ENCODE data around the gene STK11IP.

Gene STK11IP

DNA sequence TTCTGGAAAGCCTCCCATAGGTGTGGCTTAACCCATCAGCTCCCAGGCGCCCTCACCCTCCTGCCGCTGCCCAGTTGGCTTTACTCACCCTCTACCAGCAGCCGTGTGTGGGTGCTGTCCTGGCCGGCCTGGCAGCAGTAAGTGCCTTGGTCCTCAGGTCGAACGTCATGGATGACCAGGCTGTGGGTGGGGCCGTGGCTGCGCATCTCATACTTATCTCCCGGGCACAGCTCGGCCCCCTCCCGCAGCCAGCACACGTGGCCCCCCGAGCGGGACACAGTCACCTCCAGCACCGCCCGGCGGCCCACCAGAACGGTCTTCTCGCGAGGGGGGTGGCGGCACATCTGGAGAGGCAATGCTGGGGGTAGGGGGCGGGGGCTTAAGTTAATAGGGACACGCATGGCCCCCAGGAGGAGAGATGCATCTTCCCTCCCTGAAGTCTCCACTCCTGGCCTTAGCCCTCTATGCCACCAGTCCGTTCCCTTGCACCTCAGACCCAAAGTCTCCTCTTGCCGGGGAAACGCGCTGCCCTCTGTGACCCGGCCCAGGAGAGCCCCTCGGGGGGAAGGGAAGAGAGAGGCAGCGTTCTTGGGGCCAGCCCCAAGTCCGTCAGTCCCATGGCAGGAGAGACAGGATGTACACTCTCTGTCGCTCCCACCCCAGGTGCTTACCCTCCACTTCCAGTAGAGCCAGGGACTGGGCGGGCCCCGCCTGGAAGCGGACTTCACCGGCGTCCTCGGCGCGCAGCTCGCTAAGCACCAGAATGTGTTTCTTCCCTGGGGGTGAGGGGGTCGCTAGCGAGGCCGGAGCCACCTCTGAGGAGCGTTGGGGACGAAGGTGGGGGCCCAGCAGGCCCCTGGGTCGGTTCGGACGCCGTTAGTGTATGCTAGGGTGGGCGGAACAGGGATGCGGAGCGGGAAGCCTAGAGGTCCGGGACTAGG is 45.9 kb upstream of the STK11IP start:
- Histone ChIP-seq H3K36me3 (ENCODE audit: control insufficient read depth, low read length) (no peaks in the 10 kb centered on the region), H3K27me3 (ENCODE audit: control insufficient read depth, low read length) (no peaks in the 10 kb centered on the region), H3K27ac (ENCODE audit: low read depth, low read length) (no peak overlapping the region), H3K79me2 (ENCODE audit: control insufficient read depth, low read length) (no peaks in the 10 kb centered on the region), H3K9me3 (ENCODE audit: control insufficient read depth, insufficient read depth, low read length) (no peaks in the 10 kb centered on the region), H3K4me3 (ENCODE audit: low read length) (no peak overlapping the region), H3K9me2 (replicated peaks; ENCODE audit: control insufficient read depth, low read length) (no peaks in the 10 kb centered on the region), H4K20me1 (ENCODE audit: control insufficient read depth, insufficient read depth, low read depth, low read length) (no peaks in the 10 kb centered on the region), H3F3A (ENCODE audit: control insufficient read depth, insufficient read depth) (no peaks in the 10 kb centered on the region), H3K4me2 (ENCODE audit: low read length) (no peak overlapping the region), H3K4me1 (ENCODE audit: control insufficient read depth, low read length) (no peaks in the 10 kb centered on the region)
- no peak for TF ChIP-seq EZH2phosphoT487 (IDR thresholded peaks at IDR 0.05; ENCODE audit: borderline replicate concordance, low read length)
- TF ChIP-seq, protein P1, sequence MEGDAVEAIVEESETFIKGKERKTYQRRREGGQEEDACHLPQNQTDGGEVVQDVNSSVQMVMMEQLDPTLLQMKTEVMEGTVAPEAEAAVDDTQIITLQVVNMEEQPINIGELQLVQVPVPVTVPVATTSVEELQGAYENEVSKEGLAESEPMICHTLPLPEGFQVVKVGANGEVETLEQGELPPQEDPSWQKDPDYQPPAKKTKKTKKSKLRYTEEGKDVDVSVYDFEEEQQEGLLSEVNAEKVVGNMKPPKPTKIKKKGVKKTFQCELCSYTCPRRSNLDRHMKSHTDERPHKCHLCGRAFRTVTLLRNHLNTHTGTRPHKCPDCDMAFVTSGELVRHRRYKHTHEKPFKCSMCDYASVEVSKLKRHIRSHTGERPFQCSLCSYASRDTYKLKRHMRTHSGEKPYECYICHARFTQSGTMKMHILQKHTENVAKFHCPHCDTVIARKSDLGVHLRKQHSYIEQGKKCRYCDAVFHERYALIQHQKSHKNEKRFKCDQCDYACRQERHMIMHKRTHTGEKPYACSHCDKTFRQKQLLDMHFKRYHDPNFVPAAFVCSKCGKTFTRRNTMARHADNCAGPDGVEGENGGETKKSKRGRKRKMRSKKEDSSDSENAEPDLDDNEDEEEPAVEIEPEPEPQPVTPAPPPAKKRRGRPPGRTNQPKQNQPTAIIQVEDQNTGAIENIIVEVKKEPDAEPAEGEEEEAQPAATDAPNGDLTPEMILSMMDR (IDR thresholded peaks at IDR 0.05; ENCODE audit: low read depth, low read length, poor library complexity, severe bottlenecking) = no peak

DNA sequence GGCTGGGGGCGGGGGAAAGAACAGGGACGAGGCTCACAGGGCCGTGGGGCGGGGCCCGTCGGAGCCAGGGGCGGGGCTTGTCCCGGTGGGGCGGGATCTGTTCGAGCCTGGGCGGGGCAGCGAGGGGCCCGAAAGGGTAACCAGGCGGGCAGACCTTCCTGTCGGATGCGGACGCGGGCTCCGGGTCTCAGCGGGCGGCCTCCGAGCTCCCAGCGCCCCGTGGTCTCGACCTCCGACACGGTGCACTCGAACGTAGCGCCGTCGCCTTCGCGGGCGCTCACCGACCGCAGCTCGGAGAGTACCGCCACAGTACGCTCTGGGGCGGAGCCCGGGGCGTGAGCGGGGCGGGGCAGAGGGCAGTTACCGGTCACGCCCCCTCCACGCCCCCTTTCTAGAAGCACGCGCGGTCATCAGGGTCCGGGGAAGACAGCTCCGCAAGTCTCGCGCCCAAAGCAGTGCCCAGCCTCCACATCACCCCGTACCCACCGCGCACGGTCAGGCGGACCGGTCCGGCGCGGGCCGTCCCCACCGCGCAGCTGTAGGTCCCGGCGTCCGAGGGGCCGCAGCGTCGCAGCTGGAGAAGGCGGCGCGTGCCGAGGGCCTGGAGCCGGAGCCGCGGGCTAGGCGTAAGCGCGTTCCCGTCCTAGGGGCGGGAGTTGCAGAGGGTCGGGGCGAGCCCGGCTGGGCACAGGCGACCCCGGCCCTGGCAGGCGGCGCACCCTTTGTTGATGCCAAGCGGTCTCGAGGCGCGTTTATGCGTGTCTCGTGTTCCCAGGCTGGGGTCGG is 45.1 kb upstream of the STK11IP start:
- H3K4me2 ChIP-seq (ENCODE audit: low read length) = no peak overlapping the region
- H3F3A ChIP-seq (ENCODE audit: control insufficient read depth, insufficient read depth) = no peaks in the 10 kb centered on the region
- H3K4me3 ChIP-seq (ENCODE audit: low read length) = no peak overlapping the region
- no peaks in the 10 kb centered on the region for H3K9me3 ChIP-seq (ENCODE audit: control insufficient read depth, insufficient read depth, low read length)
- H3K36me3 ChIP-seq (ENCODE audit: control insufficient read depth, low read length) = no peaks in the 10 kb centered on the region
- H4K20me1 ChIP-seq (ENCODE audit: control insufficient read depth, insufficient read depth, low read depth, low read length) = no peaks in the 10 kb centered on the region
- H3K79me2 ChIP-seq (ENCODE audit: control insufficient read depth, low read length) = no peaks in the 10 kb centered on the region
- no peaks in the 10 kb centered on the region for H3K9me2 ChIP-seq (replicated peaks; ENCODE audit: control insufficient read depth, low read length)
- no peaks in the 10 kb centered on the region for H3K4me1 ChIP-seq (ENCODE audit: control insufficient read depth, low read length)
- H3K27me3 ChIP-seq (ENCODE audit: control insufficient read depth, low read length) = no peaks in the 10 kb centered on the region
- no peak overlapping the region for H3K27ac ChIP-seq (ENCODE audit: low read depth, low read length)
- no peak for TF ChIP-seq EZH2phosphoT487 (IDR thresholded peaks at IDR 0.05; ENCODE audit: borderline replicate concordance, low read length)
- TF ChIP-seq, protein P1 (IDR thresholded peaks at IDR 0.05; ENCODE audit: low read depth, low read length, poor library complexity, severe bottlenecking) = no peak

DNA sequence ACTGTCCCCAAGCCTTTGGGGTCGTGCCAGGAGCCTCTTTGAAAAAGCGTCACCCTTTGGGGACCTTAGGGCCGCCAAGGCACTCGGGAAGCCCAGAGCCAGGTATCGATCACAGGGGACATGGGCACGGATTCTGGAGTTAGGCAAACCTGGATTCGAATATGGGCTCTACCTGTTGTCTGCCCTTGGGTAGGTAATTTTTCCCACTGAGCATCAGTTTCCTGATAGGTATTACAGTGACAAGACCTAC is 44.6 kb upstream of the STK11IP start:
- Histone ChIP-seq H3K27me3 (ENCODE audit: control insufficient read depth, low read length) (no peaks in the 10 kb centered on the region), H3K36me3 (ENCODE audit: control insufficient read depth, low read length) (no peaks in the 10 kb centered on the region), H3K27ac (ENCODE audit: low read depth, low read length) (no peak overlapping the region), H3K79me2 (ENCODE audit: control insufficient read depth, low read length) (no peaks in the 10 kb centered on the region), H3K4me1 (ENCODE audit: control insufficient read depth, low read length) (no peaks in the 10 kb centered on the region), H3K4me2 (ENCODE audit: low read length) (no peak overlapping the region), H3K9me2 (replicated peaks; ENCODE audit: control insufficient read depth, low read length) (no peaks in the 10 kb centered on the region), H3F3A (ENCODE audit: control insufficient read depth, insufficient read depth) (no peaks in the 10 kb centered on the region), H4K20me1 (ENCODE audit: control insufficient read depth, insufficient read depth, low read depth, low read length) (no peaks in the 10 kb centered on the region), H3K9me3 (ENCODE audit: control insufficient read depth, insufficient read depth, low read length) (no peaks in the 10 kb centered on the region), H3K4me3 (ENCODE audit: low read length) (no peak overlapping the region)
- TF ChIP-seq, protein P1 (IDR thresholded peaks at IDR 0.05; ENCODE audit: low read depth, low read length, poor library complexity, severe bottlenecking) = no peak
- TF ChIP-seq EZH2phosphoT487 (IDR thresholded peaks at IDR 0.05; ENCODE audit: borderline replicate concordance, low read length) = no peak
